GM06990 (cell line): ENCODE results near the gene SYDE2.

Experiments used
- DNase-seq: peaks from one replicate; pipeline ENCODE4 v3.0.0-alpha.2; 2011; ENCODE audit not compliant: insufficient read length; ENCODE audit errors: extremely low read depth
- H3K27me3 ChIP-seq: replicated peaks from 2 replicates; pipeline ENCODE4 v1.6.0; 2011; ENCODE audit warnings: low read length; ENCODE audit not compliant: control insufficient read depth, insufficient read depth
- H3K36me3 ChIP-seq: 2 replicates; pipeline ENCODE4 v1.5.1; 2011; ENCODE audit warnings: low read length; ENCODE audit not compliant: control insufficient read depth, insufficient read depth
- H3K4me3 ChIP-seq: replicated peaks from 2 replicates; pipeline ENCODE4 v1.5.1; 2011; ENCODE audit warnings: low read depth, mild to moderate bottlenecking, control low read depth, low read length
- TF ChIP-seq, protein P1 (sequence below): IDR thresholded peaks from 2 replicates; pipeline ENCODE4 v1.5.1; 2011; ENCODE audit warnings: low read length, control low read depth, mild to moderate bottlenecking, inconsistent platforms; ENCODE audit not compliant: insufficient read depth, poor library complexity, severe bottlenecking

The SYDE2 gene

DNA sequence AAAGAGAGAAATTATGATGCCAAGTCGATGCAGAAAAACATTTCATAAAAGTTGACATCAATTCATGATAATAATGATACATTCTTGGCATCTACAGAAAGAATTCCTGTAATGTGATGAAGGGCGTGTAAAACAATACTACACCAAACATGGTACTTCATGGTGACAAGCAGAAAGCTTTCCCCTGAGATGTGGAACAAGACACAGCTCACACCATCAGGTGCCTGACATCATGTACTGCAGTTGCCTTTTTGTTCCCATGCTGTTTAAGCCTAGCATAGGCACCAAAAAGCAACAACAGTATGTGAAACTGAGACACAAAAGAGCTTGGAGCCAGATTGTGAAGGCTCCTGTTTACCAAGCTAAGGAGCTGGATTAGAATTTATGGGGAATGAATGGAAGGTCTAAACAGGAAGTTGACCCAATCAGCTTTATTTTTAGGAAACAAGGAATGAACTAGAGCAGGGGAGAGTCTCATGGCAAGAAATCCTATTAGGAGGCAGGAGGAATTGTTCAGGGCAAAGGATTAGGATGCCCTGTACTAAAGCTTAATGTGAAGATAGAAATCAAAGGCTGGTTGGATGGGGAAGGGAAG lies 67.2 kb downstream of the SYDE2 start:
- DNase-seq = no peak
- TF ChIP-seq, protein P1, sequence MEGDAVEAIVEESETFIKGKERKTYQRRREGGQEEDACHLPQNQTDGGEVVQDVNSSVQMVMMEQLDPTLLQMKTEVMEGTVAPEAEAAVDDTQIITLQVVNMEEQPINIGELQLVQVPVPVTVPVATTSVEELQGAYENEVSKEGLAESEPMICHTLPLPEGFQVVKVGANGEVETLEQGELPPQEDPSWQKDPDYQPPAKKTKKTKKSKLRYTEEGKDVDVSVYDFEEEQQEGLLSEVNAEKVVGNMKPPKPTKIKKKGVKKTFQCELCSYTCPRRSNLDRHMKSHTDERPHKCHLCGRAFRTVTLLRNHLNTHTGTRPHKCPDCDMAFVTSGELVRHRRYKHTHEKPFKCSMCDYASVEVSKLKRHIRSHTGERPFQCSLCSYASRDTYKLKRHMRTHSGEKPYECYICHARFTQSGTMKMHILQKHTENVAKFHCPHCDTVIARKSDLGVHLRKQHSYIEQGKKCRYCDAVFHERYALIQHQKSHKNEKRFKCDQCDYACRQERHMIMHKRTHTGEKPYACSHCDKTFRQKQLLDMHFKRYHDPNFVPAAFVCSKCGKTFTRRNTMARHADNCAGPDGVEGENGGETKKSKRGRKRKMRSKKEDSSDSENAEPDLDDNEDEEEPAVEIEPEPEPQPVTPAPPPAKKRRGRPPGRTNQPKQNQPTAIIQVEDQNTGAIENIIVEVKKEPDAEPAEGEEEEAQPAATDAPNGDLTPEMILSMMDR = no peak
- H3K27me3 ChIP-seq = no peaks in the 10 kb centered on the region
- H3K36me3 ChIP-seq = no peaks in the 10 kb centered on the region
- H3K4me3 ChIP-seq = no peak overlapping the region

DNA sequence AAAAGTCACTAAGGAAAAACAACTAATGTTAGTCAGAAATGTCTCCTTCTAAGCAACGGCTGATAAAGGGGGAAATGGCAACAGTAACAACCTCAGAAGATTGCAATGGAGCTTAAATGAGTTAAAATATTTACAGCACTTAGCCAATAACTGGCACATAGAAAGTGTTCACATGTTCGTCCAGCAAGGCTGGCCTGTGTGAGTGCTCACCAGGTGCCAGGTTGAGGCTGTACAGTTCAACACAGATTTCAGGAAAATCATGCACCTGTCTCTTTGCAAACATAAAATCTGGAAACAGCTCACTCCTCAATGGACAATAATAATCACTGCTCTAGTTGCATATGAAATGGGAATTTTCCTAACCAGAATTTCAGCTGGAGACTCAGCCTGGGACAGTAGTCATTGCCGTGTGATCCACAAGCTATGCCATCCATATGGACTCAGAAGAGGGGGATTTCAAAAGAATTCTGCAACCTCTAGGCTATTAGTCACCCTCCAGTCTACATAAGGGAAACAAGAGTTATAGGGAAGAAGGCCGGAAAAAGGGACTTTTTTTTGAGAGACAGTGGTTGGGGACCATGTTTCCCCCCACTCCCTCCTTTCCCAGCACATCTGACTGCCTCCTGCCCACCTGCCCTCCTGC lies 68.6 kb downstream of the SYDE2 start:
- H3K36me3 ChIP-seq = no peaks in the 10 kb centered on the region
- H3K27me3 ChIP-seq = no peaks in the 10 kb centered on the region
- no peak for DNase-seq
- TF ChIP-seq, protein P1 = no peak
- no peak overlapping the region for H3K4me3 ChIP-seq

DNA sequence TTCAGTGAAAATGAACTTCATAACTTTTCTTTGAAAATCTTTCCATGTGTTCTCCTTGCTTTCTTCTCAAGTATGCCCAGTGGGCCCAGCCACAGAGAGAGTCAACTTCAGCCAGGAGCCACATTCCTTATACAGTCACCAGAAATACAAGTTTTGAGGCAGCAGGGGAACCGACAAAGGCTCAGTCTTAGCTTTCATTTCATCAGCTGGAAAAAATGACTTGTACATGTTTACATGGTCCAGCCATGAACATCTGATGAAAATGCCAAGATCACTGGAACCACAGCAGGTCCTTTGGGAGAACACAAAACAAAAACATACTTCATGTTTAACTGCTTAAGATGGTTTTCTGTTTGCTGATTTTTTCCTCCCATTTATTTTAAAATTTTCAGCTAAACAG lies 72.5 kb downstream of the SYDE2 start:
- Histone ChIP-seq H3K27me3 (no peaks in the 10 kb centered on the region), H3K4me3 (no peak overlapping the region), H3K36me3 (no peaks in the 10 kb centered on the region)
- no peak for DNase-seq
- TF ChIP-seq, protein P1 = no peak

DNA sequence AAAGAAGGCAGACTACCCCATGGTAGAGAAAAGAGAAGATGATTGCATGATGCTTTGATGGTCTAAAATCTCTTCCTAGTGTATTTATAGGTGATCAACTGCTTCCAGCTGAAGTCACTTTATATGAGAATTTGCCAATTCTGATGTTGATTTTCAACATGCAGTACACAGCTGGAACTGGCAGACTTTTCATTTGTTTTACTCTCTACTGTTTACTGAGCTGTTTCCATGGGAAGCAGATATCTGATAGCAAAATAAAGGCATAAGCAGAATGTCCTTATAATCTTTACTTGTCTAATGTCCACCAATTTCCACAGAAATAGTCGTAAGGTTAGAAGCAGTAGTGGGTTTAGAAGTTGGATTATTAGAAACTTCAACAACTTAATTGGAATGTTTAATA lies 74.9 kb downstream of the SYDE2 start:
- no peaks in the 10 kb centered on the region for H3K27me3 ChIP-seq
- no peak overlapping the region for H3K4me3 ChIP-seq
- TF ChIP-seq, protein P1 = no peak
- no peak for DNase-seq
- no peaks in the 10 kb centered on the region for H3K36me3 ChIP-seq

DNA sequence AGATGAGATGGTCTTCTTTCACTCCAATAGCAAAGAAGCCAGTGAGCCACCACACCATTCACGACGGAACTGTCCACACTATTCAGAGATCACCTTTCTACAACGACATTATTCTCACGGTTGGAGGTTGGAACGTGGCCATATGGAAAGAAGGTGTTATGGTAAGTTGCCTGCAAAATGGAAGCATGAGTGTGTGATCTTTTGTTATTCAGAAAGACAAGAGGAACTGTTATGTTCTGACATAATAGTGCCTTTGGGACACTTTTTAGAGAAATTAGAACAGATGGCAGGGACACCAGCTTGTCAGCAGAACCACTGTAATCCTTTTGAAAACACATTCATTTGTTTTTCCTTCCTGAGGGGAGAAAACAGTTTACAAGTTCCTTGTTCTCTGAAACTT lies 76.7 kb downstream of the SYDE2 start:
- Histone ChIP-seq H3K36me3 (no peaks in the 10 kb centered on the region), H3K4me3 (no peak overlapping the region), H3K27me3 (no peaks in the 10 kb centered on the region)
- TF ChIP-seq, protein P1 = no peak
- DNase-seq = no peak

DNA sequence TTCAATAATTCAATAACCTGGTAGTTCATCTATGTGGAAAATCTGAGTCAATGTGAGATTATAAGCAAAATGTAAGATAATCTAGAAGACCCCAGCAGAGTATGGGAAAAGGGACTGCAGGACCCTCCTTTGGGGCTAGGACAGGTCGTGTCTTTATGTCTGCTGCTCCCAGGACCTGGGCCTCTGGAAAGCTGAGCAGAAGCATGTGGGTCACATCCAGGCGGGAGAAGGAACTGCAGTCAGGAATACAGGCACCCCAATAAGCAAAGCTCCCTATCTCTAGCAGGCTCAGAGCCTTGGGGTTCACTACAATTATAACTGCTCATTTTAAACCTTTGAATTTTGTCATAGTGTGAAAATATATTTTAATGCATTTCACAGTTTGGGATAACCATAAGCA lies 78.6 kb downstream of the SYDE2 start:
- no peaks in the 10 kb centered on the region for H3K36me3 ChIP-seq
- H3K27me3 ChIP-seq = no peaks in the 10 kb centered on the region
- no peak for DNase-seq
- no peak overlapping the region for H3K4me3 ChIP-seq
- TF ChIP-seq, protein P1 = no peak
